Adrenal gland (tissue), 5 donors: ENCODE measurements around the gene RBM39.

Experiments
- POLR2A ChIP-seq, 2 donors: fragments of 450-650 bp; IDR thresholded peaks; one replicate each; pipeline ENCODE4 v1.6.1; 2017; ENCODE audit warnings: antibody characterized with exemption in 2 of 2, mild to moderate bottlenecking in 2 of 2, moderate library complexity in 1 of 2
- TF ChIP-seq, protein P1 (sequence below), 6 experiments: fragments of 450-650 bp in 4 of 6; fragments of 200-600 bp in 2 of 6; sonication (generic) in 1 of 6; IDR thresholded peaks; 1 replicate in 5 of 6; 2 replicates in 1 of 6; pipeline versions ENCODE4 v1.5.1 to v1.8.0; 2016 to 2021; ENCODE audit warnings: antibody characterized with exemption in 6 of 6, mild to moderate bottlenecking in 2 of 6, moderate library complexity in 1 of 6
- donor health status: DM: no; HTN: no; CAD: no.

GRCh38 chr20:35654415-35654814, 87.6 kb downstream of the RBM39 start:
- TF ChIP-seq, protein P1, sequence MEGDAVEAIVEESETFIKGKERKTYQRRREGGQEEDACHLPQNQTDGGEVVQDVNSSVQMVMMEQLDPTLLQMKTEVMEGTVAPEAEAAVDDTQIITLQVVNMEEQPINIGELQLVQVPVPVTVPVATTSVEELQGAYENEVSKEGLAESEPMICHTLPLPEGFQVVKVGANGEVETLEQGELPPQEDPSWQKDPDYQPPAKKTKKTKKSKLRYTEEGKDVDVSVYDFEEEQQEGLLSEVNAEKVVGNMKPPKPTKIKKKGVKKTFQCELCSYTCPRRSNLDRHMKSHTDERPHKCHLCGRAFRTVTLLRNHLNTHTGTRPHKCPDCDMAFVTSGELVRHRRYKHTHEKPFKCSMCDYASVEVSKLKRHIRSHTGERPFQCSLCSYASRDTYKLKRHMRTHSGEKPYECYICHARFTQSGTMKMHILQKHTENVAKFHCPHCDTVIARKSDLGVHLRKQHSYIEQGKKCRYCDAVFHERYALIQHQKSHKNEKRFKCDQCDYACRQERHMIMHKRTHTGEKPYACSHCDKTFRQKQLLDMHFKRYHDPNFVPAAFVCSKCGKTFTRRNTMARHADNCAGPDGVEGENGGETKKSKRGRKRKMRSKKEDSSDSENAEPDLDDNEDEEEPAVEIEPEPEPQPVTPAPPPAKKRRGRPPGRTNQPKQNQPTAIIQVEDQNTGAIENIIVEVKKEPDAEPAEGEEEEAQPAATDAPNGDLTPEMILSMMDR (IDR thresholded peaks at IDR 0.05): no peak
- no peak for TF ChIP-seq POLR2A (IDR thresholded peaks at IDR 0.05)
